NOMO-1 (cell line): Measurements from ENCODE around the gene NLRP3.
A peak's percentile ranks its signal among the peaks of the same experiment; 100 is the strongest.
"Not testable (repeated sequence)": the region's sequence is repeated elsewhere in the genome, so short reads cannot be mapped to it uniquely, and the experiment has no call there.

Experiments used
- DNase-seq, 2 experiments: peaks; one replicate each; lab custom pipeline; 2025; ENCODE audit not compliant: unreplicated experiment in 2 of 2; lab: John Stamatoyannopoulos, UW

NLRP3 gene

GRCh38 chr1:247415423-247416361 is at the start of gene NLRP3:
NLRP3 (plus strand) TSS chr1:247416173; CDS start chr1:247418801, 2,628 bp downstream.
- peak; percentile 85 to 90 for DNase-seq

- not testable (repeated sequence) for DNase-seq
Observed at GRCh38 chr1:247366345-247366744, 49.6 kb upstream of the NLRP3 start.

GRCh38 chr1:247366926-247367645 is 48.9 kb upstream of the NLRP3 start:
- DNase-seq, result no peak

- DNase-seq, result no peak
Observed at GRCh38 chr1:247367786-247368422, 48.1 kb upstream of the NLRP3 start.

GRCh38 chr1:247368490-247369145 is 47.4 kb upstream of the NLRP3 start:
- no peak for DNase-seq

- DNase-seq, result no peak
Observed at GRCh38 chr1:247370786-247371732, 44.9 kb upstream of the NLRP3 start.

- DNase-seq, result no peak
Observed at GRCh38 chr1:247371801-247372259, 44.1 kb upstream of the NLRP3 start.

- DNase-seq, result peak; percentile 58 to 77
Observed at GRCh38 chr1:247373721-247374141, 42.2 kb upstream of the NLRP3 start.

- DNase-seq, result not testable (repeated sequence)
Observed at GRCh38 chr1:247374651-247375334, 41.2 kb upstream of the NLRP3 start.

GRCh38 chr1:247375747-247376146 is 40.2 kb upstream of the NLRP3 start:
- DNase-seq, result no peak

GRCh38 chr1:247376659-247377058 is 39.3 kb upstream of the NLRP3 start:
- no peak for DNase-seq

- not testable (repeated sequence) for DNase-seq
Observed at GRCh38 chr1:247377656-247378055, 38.3 kb upstream of the NLRP3 start.

- no peak for DNase-seq
Observed at GRCh38 chr1:247378334-247379073, 37.5 kb upstream of the NLRP3 start.

- no peak for DNase-seq
Observed at GRCh38 chr1:247385283-247385682, 30.7 kb upstream of the NLRP3 start.

GRCh38 chr1:247386217-247386616 is 29.8 kb upstream of the NLRP3 start:
- no peak for DNase-seq

- DNase-seq, result peak in 1 of 2 experiments; percentile 37
Observed at GRCh38 chr1:247386687-247387086, 29.3 kb upstream of the NLRP3 start.

GRCh38 chr1:247387096-247387495 is 28.9 kb upstream of the NLRP3 start:
- no peak for DNase-seq

GRCh38 chr1:247387565-247387964 is 28.4 kb upstream of the NLRP3 start:
- no peak for DNase-seq
